Breast epithelium (tissue), 4 donors: ENCODE results near the gene RFX8. TPM values are rescaled to one million over a fixed set of nuclear protein-coding genes. Genes with fewer than 3 reads are reported as not detected.

Experiments used
- DNase-seq, 2 donors: peaks; one replicate each; pipeline ENCODE4 v3.0.0-alpha.2; 2019; ENCODE audit warnings: low spot score in 2 of 2
- H3K27ac ChIP-seq, 2 donors: fragments of 200-600 bp; sonication (generic) in 1 of 2; one replicate each; pipeline ENCODE4 v1.5.1; 2016 to 2019; ENCODE audit warnings: mild to moderate bottlenecking in 1 of 2
- H3K27me3 ChIP-seq, 2 donors: fragments of 200-600 bp; sonication (generic) in 1 of 2; one replicate each; pipeline versions ENCODE4 v1.5.1 to v1.6.0; 2017 to 2019; ENCODE audit warnings: control low read depth in 1 of 2, mild to moderate bottlenecking in 1 of 2
- H3K36me3 ChIP-seq: fragments of 200-600 bp; one replicate; pipeline ENCODE4 v1.5.1; 2019
- H3K4me1 ChIP-seq, 2 donors: fragments of 200-600 bp; sonication (generic); one replicate each; pipeline ENCODE4 v1.5.1; 2016 to 2019; ENCODE audit warnings: control low read depth in 1 of 2
- H3K4me3 ChIP-seq, 3 donors: fragments of 200-600 bp; sonication (generic); 1 replicate in 2 of 3; 2 replicates in 1 of 3; pipeline ENCODE4 v1.5.1; 2016 to 2019; ENCODE audit warnings: mild to moderate bottlenecking in 3 of 3, moderate library complexity in 2 of 3
- H3K9me3 ChIP-seq, 2 donors: fragments of 200-600 bp; sonication (generic) in 1 of 2; one replicate each; pipeline ENCODE4 v1.5.1; 2016 to 2019; ENCODE audit warnings: control low read depth in 1 of 2
- CTCF ChIP-seq, 3 donors: fragments of 450-650 bp; IDR thresholded peaks; one replicate each; pipeline ENCODE4 v1.5.1; 2016 to 2017; ENCODE audit warnings: antibody characterized with exemption in 3 of 3, mild to moderate bottlenecking in 3 of 3, moderate library complexity in 3 of 3
- POLR2A ChIP-seq: fragments of 450-650 bp; IDR thresholded peaks from one replicate; pipeline ENCODE4 v1.6.1; 2016; ENCODE audit warnings: antibody characterized with exemption, mild to moderate bottlenecking, moderate library complexity
- POLR2AphosphoS5 ChIP-seq, 3 donors: sonication (generic); formaldehyde crosslinking; IDR thresholded peaks; one replicate each; pipeline ENCODE4 v1.6.1; 2017; ENCODE audit warnings: antibody characterized with exemption in 3 of 3
- intact Hi-C: fragments of 100-400 bp; cut with DNase I; formaldehyde crosslinking; loops from one replicate; pipeline ENCODE4 v1.15.1; 2023; ENCODE audit warnings: low total_unique reads
- total RNA-seq, 3 donors: library from RNA; depleted of rRNA; stranded (reverse); fragments of >200 nt; gene quantifications; one replicate each; pipeline ENCODE4 v1.1.0, GENCODE V29; 2016

Gene RFX8
- total RNA-seq, 3 donors from 2014 or later: 0.96 to 3.8 (median 2.3) TPM

- H3K27me3 ChIP-seq: no peaks in the 10 kb centered on the region
- no peaks in the 10 kb centered on the region for H3K4me1 ChIP-seq
- intact Hi-C loops: no loop called here
- TF ChIP-seq POLR2AphosphoS5 (IDR thresholded peaks at IDR 0.05): no peak
- TF ChIP-seq POLR2A: no peak
- peak in 2 of 3 donors; percentile 47 to 69 for TF ChIP-seq CTCF (IDR thresholded peaks at IDR 0.05)
- H3K27ac ChIP-seq: no peak overlapping the region
- peak in 1 of 2 donors; percentile 31 for DNase-seq
- H3K4me3 ChIP-seq: no peak overlapping the region
- no peaks in the 10 kb centered on the region for H3K9me3 ChIP-seq
- no peaks in the 10 kb centered on the region for H3K36me3 ChIP-seq
Measured at GRCh38 chr2:101419096-101419663, 55.7 kb downstream of the RFX8 start.

DNA sequence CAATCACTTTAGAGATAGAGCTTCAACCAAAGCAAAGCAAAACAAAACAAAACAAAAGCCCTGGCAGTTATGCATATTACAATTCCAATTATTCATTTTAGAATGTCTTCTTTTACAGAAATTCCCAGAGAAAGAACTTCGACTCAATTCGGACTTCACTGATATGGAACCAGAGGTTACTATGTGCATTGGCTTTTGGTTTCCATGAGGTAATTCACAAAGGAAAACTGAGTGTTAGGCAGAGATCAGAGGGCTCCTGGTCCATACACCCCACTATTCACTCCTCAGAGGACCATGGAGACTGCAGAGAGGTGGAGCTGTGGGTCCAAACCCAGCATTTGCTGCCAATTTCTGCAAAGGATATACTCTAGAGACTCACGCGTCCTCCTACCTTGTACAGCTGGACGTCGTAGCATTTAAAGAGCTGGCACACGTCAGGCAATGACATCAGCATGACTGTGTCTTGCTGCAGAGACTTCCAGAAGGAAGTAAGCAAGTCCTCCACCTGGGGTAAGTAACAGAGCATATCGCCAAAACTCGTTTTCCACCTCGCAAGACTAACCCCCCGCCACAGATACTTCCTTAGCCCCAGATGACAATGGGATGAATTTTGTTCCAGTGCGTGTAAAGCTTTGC lies 56.3 kb downstream of the RFX8 start:
- Histone ChIP-seq H3K9me3 (no peaks in the 10 kb centered on the region), H3K27me3 (no peaks in the 10 kb centered on the region), H3K4me3 (no peak overlapping the region), H3K27ac (no peak overlapping the region), H3K4me1 (no peaks in the 10 kb centered on the region), H3K36me3 (no peaks in the 10 kb centered on the region)
- intact Hi-C loops: no loop called here
- no peak for TF ChIP-seq CTCF (IDR thresholded peaks at IDR 0.05)
- TF ChIP-seq POLR2AphosphoS5 (IDR thresholded peaks at IDR 0.05): no peak
- no peak for TF ChIP-seq POLR2A
- no peak for DNase-seq

DNA sequence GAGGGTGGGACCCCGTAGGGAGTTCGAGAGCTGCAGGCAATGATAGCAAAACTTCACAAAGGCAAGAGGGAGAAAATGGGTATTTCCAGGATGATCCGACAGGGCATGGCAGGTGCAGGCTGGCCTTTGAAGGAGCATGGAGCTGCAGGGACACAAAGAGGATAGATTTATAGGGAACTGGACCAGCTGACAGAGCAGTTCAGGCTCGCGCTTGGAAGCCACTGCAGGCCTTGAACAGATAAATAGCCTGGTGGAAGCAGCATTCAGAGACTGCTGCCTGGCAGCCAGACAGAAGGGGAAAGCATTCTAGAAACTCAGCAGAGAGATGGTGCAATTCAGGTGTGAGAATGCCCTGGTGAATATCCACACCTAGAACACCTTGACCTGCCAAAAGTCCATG lies 58.3 kb downstream of the RFX8 start:
- H3K4me3 ChIP-seq: no peak overlapping the region
- H3K27me3 ChIP-seq: no peaks in the 10 kb centered on the region
- intact Hi-C loops: no loop called here
- TF ChIP-seq POLR2AphosphoS5 (IDR thresholded peaks at IDR 0.05): no peak
- TF ChIP-seq CTCF (IDR thresholded peaks at IDR 0.05): no peak
- no peak for TF ChIP-seq POLR2A
- no peak for DNase-seq
- no peaks in the 10 kb centered on the region for H3K36me3 ChIP-seq
- H3K9me3 ChIP-seq: no peaks in the 10 kb centered on the region
- H3K4me1 ChIP-seq: no peaks in the 10 kb centered on the region
- H3K27ac ChIP-seq: no peak overlapping the region

GRCh38 chr2:101415884-101416283 lies 59.0 kb downstream of the RFX8 start:
- H3K9me3 ChIP-seq: no peaks in the 10 kb centered on the region
- no peak overlapping the region for H3K4me3 ChIP-seq
- intact Hi-C loops: no loop called here
- no peaks in the 10 kb centered on the region for H3K27me3 ChIP-seq
- no peaks in the 10 kb centered on the region for H3K4me1 ChIP-seq
- TF ChIP-seq POLR2A (no peak), CTCF (IDR thresholded peaks at IDR 0.05) (no peak), POLR2AphosphoS5 (IDR thresholded peaks at IDR 0.05) (no peak)
- no peak overlapping the region for H3K27ac ChIP-seq
- no peaks in the 10 kb centered on the region for H3K36me3 ChIP-seq
- no peak for DNase-seq

DNA sequence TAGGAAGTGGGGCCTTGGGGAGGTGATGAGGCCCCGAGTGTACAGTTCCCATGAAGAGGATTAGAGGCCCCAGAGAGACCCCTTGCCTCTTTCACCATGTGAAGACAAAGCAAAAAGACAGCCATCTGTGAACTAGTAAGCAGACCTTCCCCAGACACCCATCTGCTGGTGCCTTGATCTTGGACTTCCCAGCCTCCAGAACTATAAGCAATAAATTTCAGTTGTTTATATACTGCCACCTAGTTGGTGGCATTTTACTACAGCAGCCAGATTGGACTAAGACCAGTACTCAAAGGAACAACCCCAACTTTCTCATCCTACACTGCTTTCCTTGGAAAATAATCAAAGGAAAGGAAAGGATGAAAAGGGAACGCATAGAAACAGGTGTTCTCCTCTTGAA lies 59.7 kb downstream of the RFX8 start:
- H3K9me3 ChIP-seq: no peaks in the 10 kb centered on the region
- TF ChIP-seq POLR2AphosphoS5 (IDR thresholded peaks at IDR 0.05) (no peak), POLR2A (no peak), CTCF (IDR thresholded peaks at IDR 0.05) (no peak)
- no peaks in the 10 kb centered on the region for H3K36me3 ChIP-seq
- no peak for DNase-seq
- intact Hi-C loops: no loop called here
- H3K4me3 ChIP-seq: no peak overlapping the region
- H3K4me1 ChIP-seq: no peaks in the 10 kb centered on the region
- H3K27ac ChIP-seq: no peak overlapping the region
- H3K27me3 ChIP-seq: no peaks in the 10 kb centered on the region
